KOPT-K1 (cell line): ENCODE results near the gene RITA1.
A peak's percentile ranks its signal among the peaks of the same experiment; 100 is the strongest.
"Not testable (repeated sequence)": the region's sequence is repeated elsewhere in the genome, so short reads cannot be mapped to it uniquely, and the experiment has no call there.

ENCODE experiments used
- H3K27ac ChIP-seq: fragments of 200-600 bp; sonication (generic); 2 replicates; pipeline ENCODE4 v1.5.1; 2016; ENCODE audit warnings: antibody characterized with exemption, mild to moderate bottlenecking, low read depth, low read length; ENCODE audit not compliant: poor library complexity, severe bottlenecking
- H3K36me3 ChIP-seq: fragments of 200-600 bp; sonication (generic); 2 replicates; pipeline ENCODE4 v1.5.1; 2017; ENCODE audit warnings: antibody characterized with exemption, mild to moderate bottlenecking, low read length, moderate library complexity; ENCODE audit not compliant: insufficient read depth
- H3K9me3 ChIP-seq: fragments of 200-600 bp; sonication (generic); 2 replicates; pipeline ENCODE4 v1.5.1; 2017; ENCODE audit warnings: antibody characterized with exemption, low read length, mild to moderate bottlenecking; ENCODE audit not compliant: insufficient read depth, poor library complexity, severe bottlenecking

RITA1 gene

GRCh38 chr12:113201187-113202177 is 16.0 kb downstream of the RITA1 start:
- Histone ChIP-seq H3K9me3 (no peaks in the 10 kb centered on the region), H3K36me3 (no peaks in the 10 kb centered on the region), H3K27ac (no peak overlapping the region)

- H3K27ac ChIP-seq, result no peak overlapping the region
- H3K9me3 ChIP-seq, result no peaks in the 10 kb centered on the region
- no peaks in the 10 kb centered on the region for H3K36me3 ChIP-seq
Observed at GRCh38 chr12:113202300-113203075, 17.0 kb downstream of the RITA1 start.

- Histone ChIP-seq H3K9me3 (no peaks in the 10 kb centered on the region), H3K27ac (no peak overlapping the region), H3K36me3 (no peaks in the 10 kb centered on the region)
Observed at GRCh38 chr12:113203852-113204760, 18.6 kb downstream of the RITA1 start.

- H3K9me3 ChIP-seq, result no peaks in the 10 kb centered on the region
- H3K27ac ChIP-seq, result no peak overlapping the region
- H3K36me3 ChIP-seq, result no peaks in the 10 kb centered on the region
Observed at GRCh38 chr12:113204804-113205203, 19.3 kb downstream of the RITA1 start.

- H3K27ac ChIP-seq, H3K36me3 ChIP-seq, H3K9me3 ChIP-seq: not testable (repeated sequence)
Observed at GRCh38 chr12:113206802-113207201, 21.3 kb downstream of the RITA1 start.

- Histone ChIP-seq H3K27ac (peak overlapping the region; percentile 43), H3K9me3 (no peaks in the 10 kb centered on the region), H3K36me3 (no peaks in the 10 kb centered on the region)
Observed at GRCh38 chr12:113207613-113208040, 22.1 kb downstream of the RITA1 start.

GRCh38 chr12:113208041-113208934 is 22.8 kb downstream of the RITA1 start:
- peak overlapping the region; percentile 43 for H3K27ac ChIP-seq
- no peaks in the 10 kb centered on the region for H3K36me3 ChIP-seq
- H3K9me3 ChIP-seq, result no peaks in the 10 kb centered on the region

- no peaks in the 10 kb centered on the region for H3K9me3 ChIP-seq
- H3K27ac ChIP-seq, result no peak overlapping the region
- H3K36me3 ChIP-seq, result no peaks in the 10 kb centered on the region
Observed at GRCh38 chr12:113211160-113211559, 25.6 kb downstream of the RITA1 start.

GRCh38 chr12:113214895-113215400 is 29.4 kb downstream of the RITA1 start:
- Histone ChIP-seq H3K9me3 (no peaks in the 10 kb centered on the region), H3K27ac (no peak overlapping the region), H3K36me3 (no peaks in the 10 kb centered on the region)

- Histone ChIP-seq H3K36me3 (no peaks in the 10 kb centered on the region), H3K27ac (no peak overlapping the region), H3K9me3 (no peaks in the 10 kb centered on the region)
Observed at GRCh38 chr12:113216027-113216426, 30.5 kb downstream of the RITA1 start.

GRCh38 chr12:113220593-113221180 is 35.2 kb downstream of the RITA1 start:
- Histone ChIP-seq H3K27ac (peak overlapping the region; percentile 34), H3K36me3 (no peaks in the 10 kb centered on the region), H3K9me3 (no peaks in the 10 kb centered on the region)

GRCh38 chr12:113221181-113221996 is 35.9 kb downstream of the RITA1 start, which contains the start of gene TPCN1:
TSS of gene TPCN1 (plus strand) at chr12:113221464. CDS start at chr12:113226853, 5,389 bp downstream.
- H3K27ac ChIP-seq, result peak within 1 kb of the TSS; percentile 56
- no peaks in the 10 kb centered on the region for H3K36me3 ChIP-seq

More at GRCh38 chr12:113221181-113221996, 35.9 kb downstream of the RITA1 start, which contains the start of gene TPCN1:
- H3K9me3 ChIP-seq, result no peaks in the 10 kb centered on the region
